NCI-H187 treated with DMSO at 0.1 percent for 48 hours (cell line): ENCODE results near the gene DLGAP5.

Experiments used
- DNase-seq: peaks from one replicate; lab custom pipeline; 2025; lab: John Stamatoyannopoulos, UW

The DLGAP5 gene

DNA sequence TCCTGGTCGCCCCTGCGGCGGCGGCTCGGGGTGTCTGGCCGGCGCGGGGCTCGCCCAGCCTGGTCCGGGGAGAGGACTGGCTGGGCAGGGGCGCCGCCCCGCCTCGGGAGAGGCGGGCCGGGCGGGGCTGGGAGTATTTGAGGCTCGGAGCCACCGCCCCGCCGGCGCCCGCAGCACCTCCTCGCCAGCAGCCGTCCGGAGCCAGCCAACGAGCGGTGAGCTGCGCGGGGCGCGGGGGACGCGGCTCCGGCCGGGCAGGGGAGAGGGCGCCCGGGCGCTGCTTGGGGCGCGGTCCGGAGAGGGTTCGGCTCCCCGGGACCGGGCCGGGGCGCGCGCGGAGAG is 62.3 kb downstream of the DLGAP5 start, which contains the start of gene LGALS3:
LGALS3 (plus strand) TSS at position 167 of the 342 bp plus-strand sequence. CDS start 8,122 bp downstream, outside the sequence.
- DNase-seq = no peak

- DNase-seq = no peak
Measured at GRCh38 chr14:55128386-55129085, 62.8 kb downstream of the DLGAP5 start.

DNA sequence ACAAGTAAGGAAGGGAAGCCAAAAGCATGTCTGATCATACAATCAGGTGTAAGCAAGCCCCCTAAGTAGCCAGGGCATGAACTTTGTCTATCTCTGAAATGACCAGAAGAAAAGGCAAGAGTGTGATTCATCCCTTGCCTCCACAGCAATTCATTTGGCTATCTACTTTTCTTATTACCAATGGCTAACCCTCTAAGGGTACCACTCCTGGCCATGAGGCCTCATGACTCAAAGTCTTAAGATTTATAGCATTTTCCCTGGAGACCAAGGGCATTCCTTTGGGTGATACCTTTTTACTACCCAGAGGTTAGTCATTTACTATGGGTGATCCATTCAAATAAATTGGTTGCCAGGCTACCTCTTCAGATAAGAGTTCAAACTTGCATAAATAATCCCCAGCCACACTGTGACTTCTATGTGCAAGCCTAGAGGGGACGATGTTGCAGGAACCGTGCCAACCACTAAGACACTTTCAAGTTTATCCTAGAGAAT is 63.9 kb downstream of the DLGAP5 start:
- DNase-seq = no peak

GRCh38 chr14:55126932-55127459 is 64.4 kb downstream of the DLGAP5 start:
- no peak for DNase-seq

- DNase-seq = no peak
Measured at GRCh38 chr14:55126034-55126433, 65.4 kb downstream of the DLGAP5 start.

DNA sequence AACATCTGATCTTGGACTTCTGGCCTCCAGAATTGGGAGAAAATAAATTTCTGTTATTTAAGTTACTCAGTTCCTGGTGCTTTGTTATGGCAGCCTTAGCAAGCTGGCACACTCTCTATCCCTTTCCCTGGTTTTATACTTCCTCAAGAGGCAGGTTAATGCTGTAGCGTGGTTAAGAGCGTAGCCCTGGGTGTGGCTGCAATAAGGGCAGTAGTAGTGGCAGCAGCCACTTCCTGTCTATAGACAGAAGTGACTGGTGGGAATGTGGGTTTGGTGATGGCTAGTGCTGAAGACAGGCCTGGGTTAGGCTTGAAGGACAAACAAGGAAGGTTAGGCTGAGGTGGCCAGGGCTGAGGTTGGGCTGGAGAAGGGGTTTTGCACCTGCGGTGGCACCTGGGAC is 66.0 kb downstream of the DLGAP5 start:
- peak; percentile 27 for DNase-seq

- no peak for DNase-seq
Measured at GRCh38 chr14:55124774-55125386, 66.5 kb downstream of the DLGAP5 start.

DNA sequence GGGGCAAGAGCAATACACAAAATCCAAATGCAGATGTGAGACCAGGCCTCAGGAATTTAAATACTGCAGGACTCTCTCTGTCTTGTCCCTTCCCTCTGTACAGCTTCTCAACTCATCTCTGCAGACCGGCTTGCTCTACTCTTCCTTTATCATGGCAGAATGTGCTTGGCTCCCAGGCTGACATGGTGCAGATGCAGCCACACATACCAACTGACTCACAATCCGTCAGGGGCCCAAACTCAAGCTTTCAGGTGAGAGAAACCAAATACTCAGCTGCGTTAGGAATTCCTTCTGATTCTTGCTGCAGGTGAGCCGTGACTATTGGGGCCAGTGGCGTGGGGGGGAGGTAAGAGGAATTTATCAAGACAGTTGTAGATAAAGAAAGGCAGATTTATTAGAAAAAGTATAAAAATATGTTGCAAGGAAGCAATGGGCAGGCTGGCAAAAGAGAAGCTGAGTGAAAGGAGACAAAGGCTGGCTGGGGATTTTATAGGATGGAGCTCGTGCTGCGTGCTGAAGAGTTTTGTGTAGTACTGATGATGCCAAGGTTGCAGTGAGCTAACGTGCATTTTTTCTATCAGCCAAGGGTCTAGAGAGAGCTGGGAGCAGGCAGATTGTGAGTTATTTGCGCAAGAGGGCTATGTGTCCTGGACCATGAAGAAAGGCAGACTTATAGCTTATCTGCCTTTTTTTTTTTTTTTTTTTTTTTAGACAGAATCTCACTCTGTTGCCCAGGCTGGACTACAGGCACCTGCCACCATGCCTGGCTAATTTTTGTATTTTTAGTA is 67.3 kb downstream of the DLGAP5 start:
- DNase-seq = no peak

DNA sequence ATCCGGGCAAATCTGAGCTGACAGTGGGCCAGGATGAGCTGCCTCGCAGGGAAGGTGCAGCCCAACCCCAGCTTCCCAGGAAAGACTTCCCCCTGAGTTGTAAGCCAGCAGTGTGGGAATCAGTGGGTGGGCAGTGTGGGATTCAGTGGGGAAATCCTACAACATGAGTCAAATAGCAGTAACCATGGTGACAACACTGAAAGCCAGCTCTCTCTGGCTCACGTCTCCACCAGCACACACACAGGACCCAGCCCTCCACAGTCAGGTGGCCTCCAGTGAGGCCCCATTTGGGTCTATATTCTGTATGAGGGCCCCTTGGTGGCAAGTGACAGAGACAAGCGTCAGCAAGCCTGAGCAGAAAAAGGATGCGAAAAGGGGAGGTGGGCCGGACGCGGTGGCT is 68.3 kb downstream of the DLGAP5 start:
- no peak for DNase-seq

- no peak for DNase-seq
Measured at GRCh38 chr14:55122440-55122986, 68.9 kb downstream of the DLGAP5 start.

GRCh38 chr14:55121628-55122439 is 69.6 kb downstream of the DLGAP5 start:
- DNase-seq = no peak

DNA sequence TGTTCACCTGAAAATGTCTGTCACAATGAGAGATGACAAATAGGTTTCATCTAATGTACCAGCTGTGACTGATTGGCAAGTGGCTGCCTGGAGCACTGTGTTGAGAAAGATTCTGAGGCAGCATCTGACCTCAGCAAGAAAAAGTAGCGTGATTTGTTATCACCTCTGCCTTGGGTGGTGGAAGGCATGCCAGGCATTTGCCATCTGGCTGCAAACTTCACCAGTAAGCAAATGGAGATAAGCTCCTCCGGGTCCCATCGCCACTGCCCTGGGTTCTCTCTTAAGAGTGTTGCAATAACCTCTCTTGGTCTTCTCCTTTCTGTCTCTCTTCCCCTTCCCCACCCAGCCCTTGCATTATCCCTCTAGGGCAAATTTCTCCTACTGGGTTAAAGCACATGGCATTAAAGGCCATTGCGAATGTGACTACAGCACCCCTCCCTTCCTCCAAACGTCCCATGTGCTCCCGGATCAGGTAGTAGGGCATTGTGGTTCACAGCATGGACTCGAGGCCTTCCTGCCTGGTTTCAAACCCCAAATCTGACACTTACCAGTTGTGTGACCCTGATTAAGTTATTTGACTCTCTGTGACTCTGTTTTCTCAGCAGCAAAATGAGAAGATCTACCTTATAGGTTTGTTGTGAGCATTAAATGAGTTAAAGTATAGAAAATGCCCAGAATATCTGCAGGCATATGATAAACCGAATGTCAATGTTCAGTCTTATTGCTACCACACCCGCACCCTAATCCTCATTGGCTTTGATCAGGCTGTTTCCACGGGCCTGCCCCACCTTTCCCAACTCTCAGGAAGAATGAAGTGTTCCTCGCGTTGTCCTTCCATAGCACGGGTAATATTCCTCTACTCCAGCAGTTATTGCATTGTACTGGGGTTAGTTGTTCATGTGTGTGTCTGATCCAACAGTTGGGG is 70.6 kb downstream of the DLGAP5 start:
- DNase-seq = no peak

- no peak for DNase-seq
Measured at GRCh38 chr14:55118761-55119160, 72.6 kb downstream of the DLGAP5 start.

GRCh38 chr14:55117803-55118441 is 73.5 kb downstream of the DLGAP5 start:
- DNase-seq = no peak

DNA sequence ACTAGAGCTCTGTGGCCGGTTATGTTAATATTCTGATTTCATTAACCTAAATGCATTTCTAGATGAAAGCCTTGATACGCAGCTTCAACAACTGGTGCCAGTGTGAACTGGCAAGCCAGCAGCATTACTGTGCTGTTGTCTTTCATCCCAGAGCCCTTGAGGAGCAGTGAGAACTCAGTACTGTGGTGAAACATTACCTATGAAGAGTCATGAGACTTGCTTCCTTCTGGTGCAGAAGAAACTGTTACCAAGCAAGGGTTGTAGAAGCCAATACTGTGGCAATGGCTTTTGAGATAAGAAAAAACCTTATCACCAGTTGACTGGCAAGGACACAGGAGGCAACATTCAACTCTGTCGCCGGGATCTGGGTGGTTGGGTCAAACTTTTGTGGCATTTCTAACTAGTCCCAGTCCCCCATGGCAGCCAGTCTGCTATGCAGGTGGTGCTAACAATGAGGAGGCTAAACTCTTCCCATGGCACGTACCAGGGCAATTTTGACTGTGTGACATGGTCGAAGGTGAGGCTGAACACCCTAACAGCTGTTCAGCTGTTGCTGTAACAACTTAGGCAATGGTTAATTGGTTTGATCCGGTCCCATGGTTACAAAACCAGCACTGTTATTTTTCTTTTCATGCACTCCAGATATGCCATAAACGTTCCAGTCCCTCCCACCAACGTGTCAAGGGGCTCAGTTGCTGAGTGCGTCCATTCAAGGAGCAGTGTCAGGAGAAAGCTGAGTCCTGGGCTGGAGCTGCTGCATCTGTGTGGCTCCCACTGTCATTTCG is 74.9 kb downstream of the DLGAP5 start:
- DNase-seq = no peak

GRCh38 chr14:55115861-55116245 is 75.5 kb downstream of the DLGAP5 start:
- DNase-seq = no peak

DNA sequence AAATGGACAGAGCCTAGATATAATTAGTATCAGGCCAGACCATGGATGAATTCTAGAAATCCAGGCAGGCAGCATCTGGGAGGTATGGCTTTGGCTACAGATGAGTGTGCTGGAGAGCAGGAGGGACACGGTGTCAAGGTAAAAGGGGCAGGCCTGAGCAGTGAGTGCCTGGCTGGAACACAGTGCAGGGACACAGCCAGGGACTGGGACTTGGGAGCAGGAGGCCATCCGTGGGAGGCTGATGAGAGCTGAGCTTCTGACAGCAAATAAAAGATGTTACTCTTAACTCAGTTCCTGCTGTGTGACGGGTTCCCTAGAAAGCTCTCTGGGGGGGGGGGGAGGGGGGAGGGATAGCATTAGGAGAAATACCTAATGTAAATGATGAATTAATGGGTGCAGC is 75.9 kb downstream of the DLGAP5 start:
- DNase-seq = no peak

GRCh38 chr14:55114720-55115119 is 76.7 kb downstream of the DLGAP5 start:
- no peak for DNase-seq

DNA sequence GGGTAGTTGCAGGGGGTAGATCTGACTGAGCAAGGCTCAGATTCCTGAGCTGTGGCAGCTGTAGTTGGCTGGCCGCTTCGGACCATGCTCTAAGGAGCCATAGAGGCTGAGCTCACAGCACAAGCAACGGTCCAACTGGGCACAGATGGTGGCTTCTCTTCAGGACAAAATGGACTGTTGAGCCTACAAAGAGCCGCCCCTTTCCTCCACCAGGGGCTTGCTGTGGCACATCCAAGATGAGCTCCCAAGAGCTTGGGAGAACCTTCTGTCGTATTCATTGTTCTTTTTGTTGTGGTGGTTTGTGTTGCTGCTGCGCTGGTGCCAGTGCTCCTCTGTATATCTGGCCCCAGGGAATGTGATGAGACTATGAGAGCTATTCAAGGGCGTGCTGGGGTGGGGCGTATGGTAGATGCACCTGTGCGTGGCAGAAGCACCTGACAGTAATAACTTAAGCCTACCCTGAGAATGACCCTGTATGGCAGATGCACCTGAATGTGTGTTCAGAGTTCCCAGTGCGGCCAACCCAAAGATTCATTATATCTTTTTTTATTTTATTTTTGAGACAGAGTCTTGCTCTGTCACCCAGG is 80.2 kb downstream of the DLGAP5 start:
- peak; percentile 96 for DNase-seq
